G401.6 (cell line): ENCODE data around the gene CCKAR.
"Not testable (repeated sequence)": the region's sequence is repeated elsewhere in the genome, so short reads cannot be mapped to it uniquely, and the experiment has no call there.

ENCODE experiments used
- FAIRE-seq: peaks from 2 replicates; lab custom pipeline; 2012; peaks lifted over from hg19 to GRCh38; lab: Jason Lieb, UNC

Gene CCKAR

GRCh38 chr4:26490111-26490959, at the start of gene CCKAR:
Gene CCKAR, minus strand, starts transcription at chr4:26490484. Its CDS starts 217 bp downstream, at chr4:26490267.
- FAIRE-seq, result no peak

GRCh38 chr4:26533685-26534084, 43.4 kb upstream of the CCKAR start:
- no peak for FAIRE-seq

- no peak for FAIRE-seq
These were observed 41.3 kb upstream of the CCKAR start for GRCh38 chr4:26531491-26532116.

- no peak for FAIRE-seq
These were observed 39.8 kb upstream of the CCKAR start for GRCh38 chr4:26530099-26530498.

- FAIRE-seq, result no peak
These were observed 39.2 kb upstream of the CCKAR start for GRCh38 chr4:26529479-26529878.

DNA sequence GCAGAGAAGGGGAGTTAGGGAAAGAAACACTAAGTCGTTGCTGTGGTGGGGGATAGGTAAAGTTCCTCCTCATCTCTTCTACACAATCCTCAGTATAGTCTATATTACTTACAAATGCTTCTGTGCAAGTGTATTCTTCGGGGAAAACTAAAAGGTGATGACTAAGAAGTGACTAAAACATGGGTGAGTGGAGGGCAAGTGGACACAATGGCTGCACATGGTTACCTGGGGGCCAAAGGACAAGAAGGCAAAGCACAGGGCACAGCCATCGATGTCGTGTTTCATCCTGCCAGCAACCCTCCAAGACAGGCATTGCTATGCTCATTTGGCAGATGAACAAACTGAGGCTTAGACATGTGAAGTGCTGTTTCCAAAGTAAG, 35.5 kb upstream of the CCKAR start:
- no peak for FAIRE-seq

DNA sequence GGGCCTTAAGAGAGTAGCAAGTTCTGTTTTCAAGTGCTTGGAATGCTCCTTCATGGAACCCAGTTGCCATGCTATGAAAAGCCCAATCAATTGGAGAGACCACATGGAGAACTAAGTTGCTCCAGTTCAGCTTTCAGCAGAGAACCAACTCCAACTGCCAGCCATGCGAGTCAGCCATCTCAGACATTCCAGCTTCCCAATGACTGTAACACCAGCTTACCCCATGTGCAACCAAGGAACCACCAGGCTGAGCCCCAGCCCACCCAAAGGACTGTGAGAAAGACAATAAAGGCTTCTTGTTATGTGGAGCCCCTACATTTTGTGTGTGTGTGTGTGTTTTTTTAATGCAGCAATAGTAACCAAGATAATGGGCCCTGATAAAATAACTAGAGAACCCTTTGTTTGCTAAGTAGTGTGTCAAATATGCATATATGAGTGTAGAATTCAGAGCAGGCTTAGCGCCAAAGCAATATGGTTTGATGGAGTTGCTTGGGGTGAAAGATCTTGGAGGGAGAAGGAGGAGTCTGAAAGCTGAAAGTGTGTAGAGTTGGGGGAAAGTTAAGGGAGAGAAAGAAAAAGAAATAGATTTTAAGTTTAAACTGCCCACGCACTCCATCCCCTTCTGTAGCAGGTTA, 35.0 kb upstream of the CCKAR start:
- no peak for FAIRE-seq

DNA sequence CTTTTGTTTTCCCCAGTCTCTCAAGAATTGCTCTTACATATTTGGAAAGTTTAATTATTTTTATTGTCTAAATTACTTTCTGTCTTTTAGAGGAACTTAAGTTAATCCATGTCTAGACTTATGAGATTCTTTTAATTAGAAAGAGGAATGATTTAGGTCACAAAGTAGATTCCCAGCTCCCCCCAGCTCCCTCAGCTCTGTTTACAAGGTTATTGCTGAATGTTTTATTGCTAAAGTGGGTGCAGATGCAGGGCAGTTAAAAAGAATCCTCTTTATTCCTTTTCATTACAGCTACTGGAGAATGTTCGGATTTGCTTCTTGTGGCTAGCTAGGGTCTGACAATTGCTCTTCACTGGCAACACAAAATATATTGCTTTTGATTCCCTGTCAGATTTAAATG, 33.7 kb upstream of the CCKAR start:
- FAIRE-seq, result no peak

GRCh38 chr4:26522478-26522877, 32.2 kb upstream of the CCKAR start:
- FAIRE-seq, result no peak

DNA sequence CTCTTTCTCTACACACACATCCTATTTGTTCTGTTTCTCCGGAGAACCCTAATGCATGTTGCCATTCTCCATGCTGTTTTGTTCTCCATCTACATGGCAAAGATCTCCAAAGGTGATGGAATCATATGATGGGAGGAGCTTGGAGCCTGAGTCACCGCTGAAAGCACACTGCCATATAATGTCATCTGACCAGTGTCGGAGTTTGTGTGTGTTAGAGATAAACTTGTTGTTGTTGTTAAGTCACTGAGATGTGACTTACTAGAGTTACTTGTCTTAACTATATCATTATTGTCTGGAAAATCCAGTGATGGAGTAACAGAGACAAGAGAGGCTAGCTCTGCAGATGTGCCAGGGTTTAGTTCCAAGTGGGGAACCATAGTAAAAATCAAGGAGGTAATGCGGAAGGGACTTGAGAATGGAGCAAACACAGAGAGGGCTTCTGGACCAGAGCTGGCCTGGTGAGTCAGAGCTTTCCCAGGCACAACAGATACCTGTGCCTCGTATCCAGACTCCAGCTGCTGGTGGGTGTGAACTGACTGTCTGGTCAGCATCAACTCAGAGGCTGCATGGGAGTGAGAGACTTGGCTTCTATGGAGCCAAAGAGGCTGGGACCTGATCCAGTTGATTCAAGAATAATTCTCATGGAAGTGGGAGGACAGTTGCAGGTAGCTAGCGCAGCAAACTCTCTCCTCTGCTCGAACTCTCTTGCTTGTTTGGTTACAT, 30.6 kb upstream of the CCKAR start:
- FAIRE-seq, result no peak

- no peak for FAIRE-seq
These were observed 25.7 kb upstream of the CCKAR start for GRCh38 chr4:26515936-26516335.

GRCh38 chr4:26510334-26510964, 20.2 kb upstream of the CCKAR start:
- FAIRE-seq, result no peak

DNA sequence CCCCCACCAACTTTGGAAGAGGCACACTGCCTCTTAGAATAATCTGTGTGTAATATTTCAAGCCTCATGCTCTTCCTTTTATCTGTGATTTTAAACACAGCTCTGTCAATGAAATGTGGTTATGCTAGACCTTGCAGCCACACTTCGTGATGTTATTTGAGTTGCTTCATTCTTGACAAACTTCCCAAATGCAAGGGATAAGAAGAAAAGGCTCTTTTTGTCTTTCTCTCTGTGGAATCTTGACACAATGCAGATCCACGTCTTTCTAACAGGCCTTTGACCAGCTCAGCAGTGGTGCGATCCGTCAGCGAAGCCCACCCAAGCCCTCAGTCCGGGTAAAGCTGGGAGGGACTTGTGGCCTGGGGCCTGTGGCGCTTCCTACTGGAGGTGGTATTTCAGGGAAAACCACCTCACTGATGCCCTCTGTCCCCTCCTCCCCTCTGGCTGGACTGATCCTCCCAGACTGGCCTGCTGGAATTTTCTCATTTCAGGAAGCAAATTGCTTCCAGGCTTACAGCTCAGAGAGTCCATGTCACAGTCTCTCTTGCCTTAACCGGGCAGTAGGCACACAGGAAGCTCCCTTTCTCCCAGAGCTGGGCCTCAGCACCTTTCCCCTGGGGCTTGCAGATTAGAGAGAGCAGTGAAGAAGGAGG, 19.5 kb upstream of the CCKAR start:
- FAIRE-seq, result no peak

GRCh38 chr4:26507286-26507685, 17.0 kb upstream of the CCKAR start:
- FAIRE-seq, result no peak

GRCh38 chr4:26503844-26504243, 13.6 kb upstream of the CCKAR start:
- FAIRE-seq, result no peak

GRCh38 chr4:26503427-26503826, 13.1 kb upstream of the CCKAR start:
- FAIRE-seq, result no peak

- FAIRE-seq, result not testable (repeated sequence)
These were observed 10.3 kb upstream of the CCKAR start for GRCh38 chr4:26500565-26500999.

DNA sequence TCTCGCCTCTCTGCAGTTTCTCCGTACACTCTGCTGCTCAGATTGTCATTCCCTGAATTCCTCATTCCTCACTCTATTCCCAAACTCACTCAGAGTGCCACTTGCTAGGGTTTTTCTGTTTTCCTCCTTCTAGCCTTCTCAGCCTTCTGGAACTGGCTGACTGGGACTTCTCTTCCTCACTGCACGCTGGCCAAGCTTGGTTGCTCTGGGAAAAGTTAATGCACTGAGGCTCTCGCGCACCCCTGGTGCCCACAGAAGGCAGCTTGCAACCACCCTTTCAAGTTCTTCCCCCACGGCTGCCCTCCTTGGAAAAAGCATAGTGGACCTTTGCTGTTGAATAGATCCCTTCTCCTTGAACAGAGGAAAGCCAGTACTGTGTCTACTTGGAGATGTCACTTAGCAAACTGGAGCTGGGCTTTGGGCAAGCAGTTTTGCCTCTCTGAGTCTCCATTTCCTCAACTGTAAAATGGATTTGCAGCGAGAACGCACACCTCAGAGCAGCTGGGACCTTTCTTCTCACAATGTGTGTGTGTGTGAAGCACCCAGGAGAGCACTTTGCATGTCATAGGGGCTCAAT, 6.0 kb upstream of the CCKAR start:
- no peak for FAIRE-seq

- FAIRE-seq, result no peak
These were observed 3.2 kb upstream of the CCKAR start for GRCh38 chr4:26493461-26493860.

DNA sequence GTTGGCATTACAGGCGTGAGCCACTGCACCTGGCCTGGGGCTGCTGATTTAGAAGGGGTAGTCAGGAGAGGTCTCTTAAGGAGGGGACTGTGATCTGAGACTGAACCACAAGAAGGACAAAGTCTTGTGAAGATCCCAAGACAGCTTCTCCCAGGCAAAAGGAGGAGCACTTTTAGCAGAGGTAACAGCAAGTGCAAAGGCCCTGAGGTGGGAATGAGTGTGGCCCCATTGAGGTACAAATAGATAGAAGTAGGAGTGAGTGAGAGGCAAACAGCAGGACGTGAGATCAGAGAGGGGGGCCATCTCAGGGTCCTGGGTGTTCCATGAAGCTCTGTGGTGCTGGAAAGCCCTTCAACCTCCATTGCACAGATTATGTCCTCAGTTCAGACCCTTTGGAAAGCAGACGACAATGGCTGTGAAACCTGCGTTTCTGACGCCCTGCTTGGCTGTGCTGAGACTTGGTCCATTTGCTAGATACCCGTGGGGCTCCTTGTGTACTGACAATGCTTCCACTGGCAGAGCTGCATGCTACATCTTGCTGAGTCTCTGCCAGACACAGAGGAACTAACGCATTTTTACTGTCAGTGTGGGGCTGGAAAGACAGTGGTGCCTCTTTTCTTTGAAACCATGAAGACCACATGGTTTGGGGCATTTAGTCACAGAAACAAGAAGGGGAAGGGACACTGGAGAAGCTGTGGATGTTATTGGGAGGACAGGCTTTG, 1.3 kb upstream of the CCKAR start:
- FAIRE-seq, result no peak

GRCh38 chr4:26490960-26491284, 638 bp upstream of the CCKAR start:
- no peak for FAIRE-seq
